Hematopoietic multipotent progenitor cell treated with erythropoietin and hydrocortisone succinate and interleukin-3 and kit ligand, for 8 days (in vitro differentiated cells): ENCODE measurements around the gene LRMDA.

Source experiments
- DNase-seq: peaks from one replicate; pipeline ENCODE4 v3.0.0-alpha.2; 2015

The LRMDA gene

GRCh38 chr10:75449382-75450074, 18.1 kb downstream of the LRMDA start:
- no peak for DNase-seq

- no peak for DNase-seq
Measured at GRCh38 chr10:75450075-75450445, 18.6 kb downstream of the LRMDA start.

- DNase-seq: no peak
Measured at GRCh38 chr10:75450644-75451640, 19.5 kb downstream of the LRMDA start.

GRCh38 chr10:75451831-75452230, 20.4 kb downstream of the LRMDA start:
- no peak for DNase-seq

GRCh38 chr10:75452997-75453396, 21.6 kb downstream of the LRMDA start:
- no peak for DNase-seq

- DNase-seq: no peak
Measured at GRCh38 chr10:75456122-75456521, 24.7 kb downstream of the LRMDA start.

- no peak for DNase-seq
Measured at GRCh38 chr10:75460059-75460458, 28.6 kb downstream of the LRMDA start.

- DNase-seq: no peak
Measured at GRCh38 chr10:75461672-75462649, 30.5 kb downstream of the LRMDA start.

- no peak for DNase-seq
Measured at GRCh38 chr10:75462865-75463264, 31.4 kb downstream of the LRMDA start.

GRCh38 chr10:75464478-75465449, 33.3 kb downstream of the LRMDA start:
- DNase-seq: no peak

GRCh38 chr10:75465450-75465827, 34.0 kb downstream of the LRMDA start:
- no peak for DNase-seq

- DNase-seq: no peak
Measured at GRCh38 chr10:75466001-75466400, 34.6 kb downstream of the LRMDA start.

GRCh38 chr10:75466886-75467285, 35.5 kb downstream of the LRMDA start:
- no peak for DNase-seq

- no peak for DNase-seq
Measured at GRCh38 chr10:75468612-75469005, 37.2 kb downstream of the LRMDA start.

- DNase-seq: no peak
Measured at GRCh38 chr10:75469006-75469616, 37.7 kb downstream of the LRMDA start.

- DNase-seq: no peak
Measured at GRCh38 chr10:75470901-75471300, 39.5 kb downstream of the LRMDA start.

GRCh38 chr10:75472685-75473084, 41.3 kb downstream of the LRMDA start:
- no peak for DNase-seq

- no peak for DNase-seq
Measured at GRCh38 chr10:75474106-75474505, 42.7 kb downstream of the LRMDA start.

- DNase-seq: no peak
Measured at GRCh38 chr10:75475460-75476182, 44.2 kb downstream of the LRMDA start.

GRCh38 chr10:75476569-75476968, 45.1 kb downstream of the LRMDA start:
- no peak for DNase-seq

- no peak for DNase-seq
Measured at GRCh38 chr10:75476985-75477384, 45.6 kb downstream of the LRMDA start.
